DOHH2 (cell line): ENCODE results near the gene CDH4.

Source experiments
- H3F3A ChIP-seq: fragments of 200-600 bp; sonication (generic), shearing (Covaris generic); 2 replicates; pipeline ENCODE4 v1.6.0; 2016; ENCODE audit warnings: antibody characterized with exemption, mild to moderate bottlenecking; ENCODE audit not compliant: control insufficient read depth, insufficient read depth
- H3K27ac ChIP-seq: fragments of 200-600 bp; sonication (generic); 2 replicates; pipeline ENCODE4 v1.5.1; 2014; ENCODE audit warnings: low read depth, mild to moderate bottlenecking, low read length, moderate library complexity
- H3K27me3 ChIP-seq: fragments of 200-600 bp; sonication (generic); 2 replicates; pipeline ENCODE4 v1.6.1; 2014; ENCODE audit warnings: mild to moderate bottlenecking, low read length, mixed read lengths; ENCODE audit not compliant: control insufficient read depth
- H3K36me3 ChIP-seq: fragments of 200-600 bp; sonication (generic); 2 replicates; pipeline ENCODE4 v1.6.1; 2014; ENCODE audit warnings: mild to moderate bottlenecking, low read length, moderate library complexity, mixed read lengths; ENCODE audit not compliant: control insufficient read depth
- H3K4me1 ChIP-seq: fragments of 200-600 bp; sonication (generic); 2 replicates; pipeline ENCODE4 v1.6.1; 2014; ENCODE audit warnings: mild to moderate bottlenecking, low read length, mixed read lengths; ENCODE audit not compliant: control insufficient read depth
- H3K4me2 ChIP-seq: fragments of 200-600 bp; sonication (generic); 2 replicates; pipeline ENCODE4 v1.6.0; 2014; ENCODE audit warnings: mild to moderate bottlenecking, low read length, moderate library complexity
- H3K4me3 ChIP-seq: fragments of 200-600 bp; sonication (generic); 2 replicates; pipeline ENCODE4 v1.5.1; 2014; ENCODE audit warnings: mild to moderate bottlenecking, low read length, mixed read lengths
- H3K79me2 ChIP-seq: fragments of 200-600 bp; sonication (generic); 2 replicates; pipeline ENCODE4 v1.6.1; 2014; ENCODE audit warnings: mild to moderate bottlenecking, low read length, mixed read lengths; ENCODE audit not compliant: control insufficient read depth
- H3K9me2 ChIP-seq: fragments of 200-600 bp; sonication (generic); replicated peaks from 2 replicates; pipeline ENCODE4 v1.6.1; 2014; ENCODE audit warnings: mild to moderate bottlenecking, low read length, mixed read lengths; ENCODE audit not compliant: control insufficient read depth
- H3K9me3 ChIP-seq: fragments of 200-600 bp; sonication (generic); 2 replicates; pipeline ENCODE4 v1.6.1; 2014; ENCODE audit warnings: antibody characterized with exemption, low read length, mixed read lengths; ENCODE audit not compliant: control insufficient read depth, insufficient read depth
- H4K20me1 ChIP-seq: fragments of 200-600 bp; sonication (generic); 2 replicates; pipeline ENCODE4 v1.6.0; 2014; ENCODE audit warnings: low read depth, mild to moderate bottlenecking, antibody characterized with exemption, low read length, moderate library complexity; ENCODE audit not compliant: control insufficient read depth, insufficient read depth
- CTCF ChIP-seq: fragments of 200-600 bp; sonication (generic); IDR thresholded peaks from one replicate; pipeline ENCODE4 v1.5.1; 2014; ENCODE audit warnings: antibody characterized with exemption, mild to moderate bottlenecking, low read depth, low read length; ENCODE audit not compliant: poor library complexity, severe bottlenecking
- EZH2phosphoT487 ChIP-seq: fragments of 200-600 bp; sonication (generic); IDR thresholded peaks from 2 replicates; pipeline ENCODE4 v1.6.1; 2017; ENCODE audit warnings: borderline replicate concordance, mild to moderate bottlenecking, antibody characterized with exemption, low read length, moderate library complexity, mixed read lengths

The CDH4 gene

GRCh38 chr20:61291166-61291829 lies 39.2 kb downstream of the CDH4 start:
- no peaks in the 10 kb centered on the region for H3K9me2 ChIP-seq
- no peaks in the 10 kb centered on the region for H4K20me1 ChIP-seq
- no peaks in the 10 kb centered on the region for H3K27me3 ChIP-seq
- no peaks in the 10 kb centered on the region for H3K79me2 ChIP-seq
- H3F3A ChIP-seq = no peaks in the 10 kb centered on the region
- no peak overlapping the region for H3K4me3 ChIP-seq
- no peaks in the 10 kb centered on the region for H3K4me1 ChIP-seq
- no peak overlapping the region for H3K4me2 ChIP-seq
- H3K27ac ChIP-seq = no peak overlapping the region
- no peak for TF ChIP-seq EZH2phosphoT487
- H3K36me3 ChIP-seq = no peaks in the 10 kb centered on the region
- peaks cover 3% of the 10 kb centered on the region; the same call in 1 of the 2 replicates for H3K9me3 ChIP-seq

GRCh38 chr20:61292391-61292790 lies 40.3 kb downstream of the CDH4 start:
- H3F3A ChIP-seq = no peaks in the 10 kb centered on the region
- H3K4me3 ChIP-seq = no peak overlapping the region
- H3K27me3 ChIP-seq = no peaks in the 10 kb centered on the region
- H3K79me2 ChIP-seq = no peaks in the 10 kb centered on the region
- H3K27ac ChIP-seq = no peak overlapping the region
- no peaks in the 10 kb centered on the region for H3K4me1 ChIP-seq
- H3K9me3 ChIP-seq = peaks cover 3% of the 10 kb centered on the region; the same call in 1 of the 2 replicates
- no peak for TF ChIP-seq CTCF
- TF ChIP-seq EZH2phosphoT487 = no peak
- H3K4me2 ChIP-seq = no peak overlapping the region
- H3K36me3 ChIP-seq = no peaks in the 10 kb centered on the region
- no peaks in the 10 kb centered on the region for H3K9me2 ChIP-seq
- H4K20me1 ChIP-seq = no peaks in the 10 kb centered on the region

- peaks cover 3% of the 10 kb centered on the region; the same call in 1 of the 2 replicates for H3K9me3 ChIP-seq
- H4K20me1 ChIP-seq = no peaks in the 10 kb centered on the region
- no peaks in the 10 kb centered on the region for H3K9me2 ChIP-seq
- H3F3A ChIP-seq = no peaks in the 10 kb centered on the region
- no peak overlapping the region for H3K27ac ChIP-seq
- H3K4me2 ChIP-seq = no peak overlapping the region
- no peaks in the 10 kb centered on the region for H3K36me3 ChIP-seq
- H3K4me3 ChIP-seq = no peak overlapping the region
- no peaks in the 10 kb centered on the region for H3K27me3 ChIP-seq
- no peak for TF ChIP-seq CTCF
- TF ChIP-seq EZH2phosphoT487 = no peak
- no peaks in the 10 kb centered on the region for H3K79me2 ChIP-seq
- no peaks in the 10 kb centered on the region for H3K4me1 ChIP-seq
Measured at GRCh38 chr20:61292821-61293612, 41.0 kb downstream of the CDH4 start.

- Histone ChIP-seq H3K4me1 (no peaks in the 10 kb centered on the region), H3K27me3 (no peaks in the 10 kb centered on the region), H3K4me2 (no peak overlapping the region), H4K20me1 (no peaks in the 10 kb centered on the region), H3K79me2 (no peaks in the 10 kb centered on the region), H3K27ac (no peak overlapping the region), H3K4me3 (no peak overlapping the region), H3K9me2 (no peaks in the 10 kb centered on the region), H3K36me3 (no peaks in the 10 kb centered on the region), H3K9me3 (no peaks in the 10 kb centered on the region; the same call in 1 of the 2 replicates), H3F3A (no peaks in the 10 kb centered on the region)
- TF ChIP-seq EZH2phosphoT487 = no peak
- no peak for TF ChIP-seq CTCF
Measured at GRCh38 chr20:61293951-61294350, 41.9 kb downstream of the CDH4 start.
